AG08396 (cell line): Measurements from ENCODE around the gene COL6A3.
"Not testable (repeated sequence)": the region's sequence is repeated elsewhere in the genome, so short reads cannot be mapped to it uniquely, and the experiment has no call there.

ENCODE experiments used
- DNase-seq: peaks from one replicate; pipeline ENCODE4 v3.0.0; 2012; ENCODE audit warnings: low spot score, mixed read lengths

The COL6A3 gene

DNA sequence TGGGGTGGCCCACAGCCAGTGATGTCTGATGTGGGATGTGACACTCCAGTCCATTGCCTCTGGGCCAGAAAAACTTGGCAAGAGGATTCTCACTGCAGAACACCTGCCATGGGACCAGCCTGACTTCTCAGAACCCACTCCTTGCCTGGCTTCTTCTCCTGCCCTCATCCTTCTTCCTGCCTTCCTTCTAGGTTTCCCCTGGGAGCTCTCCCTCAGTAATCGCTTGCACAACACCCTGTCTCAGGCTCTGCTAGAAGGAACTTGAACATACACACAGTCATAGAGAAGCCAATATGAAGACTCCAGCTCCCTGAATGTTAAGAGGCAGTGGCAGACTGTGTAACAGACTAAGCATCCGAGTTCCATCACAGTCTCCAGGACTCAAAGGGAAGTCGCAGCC, 4.3 kb upstream of the COL6A3 start:
- no peak for DNase-seq

DNA sequence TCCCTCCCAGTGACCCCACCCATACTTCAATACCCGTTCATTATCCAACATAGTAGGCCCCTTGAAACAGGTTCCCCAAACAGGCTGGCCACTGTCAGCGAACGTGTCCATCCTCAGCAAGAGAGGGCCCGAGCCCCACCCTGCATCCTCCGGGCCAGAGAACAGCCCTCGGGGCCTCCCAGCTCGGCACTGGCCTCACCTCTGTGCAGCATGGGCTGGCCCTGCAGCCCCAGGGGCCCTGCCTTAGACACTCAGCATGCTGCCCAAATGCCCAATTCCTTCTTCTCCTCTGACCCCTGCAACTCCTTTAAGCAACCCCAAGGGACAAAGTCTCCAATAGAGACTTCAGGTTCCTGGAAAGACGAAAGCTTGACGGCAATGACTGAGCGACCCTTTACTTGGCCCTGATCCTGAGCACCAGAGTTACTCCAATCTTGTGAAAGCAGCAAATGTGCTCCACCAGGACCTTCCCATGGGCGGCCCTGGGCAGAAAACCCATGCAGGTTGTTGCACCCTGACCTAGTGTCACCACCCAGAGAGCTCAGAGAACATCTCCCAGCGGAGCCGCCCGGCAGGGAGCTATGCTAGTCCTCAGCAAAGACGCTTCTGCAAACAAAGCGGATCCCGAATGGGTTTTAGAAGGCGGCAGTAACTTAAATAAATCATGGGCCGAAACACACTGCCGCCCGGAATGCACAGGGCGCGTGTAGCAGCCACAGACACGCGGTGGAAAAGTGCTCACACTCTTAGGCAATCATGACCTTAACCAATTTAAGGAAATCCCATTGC, 782 bp downstream of the COL6A3 start:
- no peak for DNase-seq

DNA sequence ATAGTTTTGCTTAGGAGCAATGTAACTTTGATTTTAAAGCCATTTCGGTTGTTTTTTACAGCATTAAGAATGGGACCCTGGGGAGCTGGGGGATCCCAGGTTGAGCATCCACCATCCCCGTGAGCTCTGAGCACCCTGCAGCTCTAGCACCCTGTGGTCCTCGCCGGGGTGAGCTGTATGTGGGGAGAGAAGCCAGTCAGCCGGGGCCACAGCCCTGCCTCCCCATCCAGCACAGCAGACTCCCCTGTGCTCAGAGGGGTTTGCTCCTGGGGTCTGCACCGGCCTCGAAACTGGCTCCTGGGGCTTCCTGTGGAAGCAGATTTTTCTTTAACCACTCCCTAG, 1.3 kb downstream of the COL6A3 start:
- DNase-seq, result no peak

DNA sequence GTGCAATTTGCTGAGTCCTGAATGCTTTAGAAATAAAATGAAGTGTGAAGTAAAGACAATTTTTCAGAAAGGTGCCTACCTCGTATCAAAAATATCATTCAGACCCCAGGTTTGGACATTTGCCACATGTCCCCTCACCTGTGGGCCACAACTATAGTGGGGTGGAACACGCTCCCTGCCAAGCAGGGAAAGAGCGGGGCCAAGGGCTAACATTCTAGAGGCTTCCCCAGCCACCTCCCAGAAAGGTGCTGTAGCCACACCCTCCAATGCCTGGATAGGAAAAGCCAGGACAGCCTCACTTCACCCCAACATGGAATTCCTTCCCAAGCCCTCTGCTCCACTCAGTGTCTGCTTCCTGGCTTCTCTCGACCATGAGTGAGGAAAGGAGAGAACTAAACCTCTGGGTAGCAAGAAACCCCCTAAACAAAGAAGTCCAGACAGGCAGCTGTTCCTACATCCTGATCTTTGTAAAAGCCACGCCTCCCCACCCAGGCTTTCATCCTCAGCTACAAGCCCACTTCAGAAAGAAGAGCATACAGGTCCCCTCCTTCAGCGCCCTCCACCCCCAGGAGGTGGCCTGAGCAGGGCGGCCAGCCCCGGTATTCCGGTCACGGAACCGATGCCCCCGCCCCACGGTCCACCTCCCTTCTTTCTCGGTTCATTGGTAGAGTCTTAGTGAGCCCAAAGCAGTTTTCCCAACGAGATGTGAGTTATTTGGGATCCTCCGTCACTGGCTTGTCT, 2.1 kb downstream of the COL6A3 start:
- DNase-seq, result no peak

DNA sequence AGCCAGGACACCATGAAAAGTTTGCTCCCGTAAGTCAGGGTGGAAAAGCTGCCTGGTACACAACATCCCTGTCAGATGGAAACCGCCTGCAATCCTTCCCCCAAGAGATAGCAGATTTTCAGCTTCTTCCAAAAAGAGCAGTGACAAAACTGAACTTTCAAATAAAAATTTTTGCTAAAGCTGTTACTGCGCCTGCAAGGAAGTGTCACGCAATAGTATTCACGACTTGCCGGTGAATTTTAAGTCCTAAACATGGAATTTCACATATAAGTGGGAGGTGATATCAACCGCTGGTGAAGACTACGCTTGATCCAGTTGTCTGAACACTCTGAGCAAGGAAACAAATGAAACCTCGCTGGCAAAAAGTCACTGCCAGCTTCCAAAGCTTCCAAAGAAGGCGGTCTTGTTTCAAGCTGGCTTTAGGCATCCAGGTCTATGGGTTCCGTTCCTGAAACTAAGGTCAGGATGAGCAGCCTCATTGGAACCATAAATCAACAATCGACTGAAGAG, 2.8 kb downstream of the COL6A3 start:
- DNase-seq, result no peak

DNA sequence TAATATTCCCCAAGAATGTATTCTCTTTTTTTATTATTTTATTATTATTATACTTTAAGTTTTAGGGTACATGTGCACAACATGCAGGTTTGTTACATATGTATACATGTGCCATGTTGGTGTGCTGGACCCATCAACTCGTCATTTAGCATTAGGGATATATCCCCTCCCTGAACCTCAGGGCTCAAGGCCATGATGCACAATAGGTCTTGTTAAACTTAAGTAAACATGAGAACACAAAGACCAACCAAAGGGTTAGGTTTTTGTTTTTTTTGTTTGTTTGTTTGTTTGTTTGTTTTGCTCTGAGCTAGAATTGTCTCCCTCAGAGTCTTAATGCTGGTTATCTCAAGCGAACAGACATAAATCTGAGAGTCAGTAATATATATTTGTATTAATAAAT, 4.7 kb downstream of the COL6A3 start:
- not testable (repeated sequence) for DNase-seq

DNA sequence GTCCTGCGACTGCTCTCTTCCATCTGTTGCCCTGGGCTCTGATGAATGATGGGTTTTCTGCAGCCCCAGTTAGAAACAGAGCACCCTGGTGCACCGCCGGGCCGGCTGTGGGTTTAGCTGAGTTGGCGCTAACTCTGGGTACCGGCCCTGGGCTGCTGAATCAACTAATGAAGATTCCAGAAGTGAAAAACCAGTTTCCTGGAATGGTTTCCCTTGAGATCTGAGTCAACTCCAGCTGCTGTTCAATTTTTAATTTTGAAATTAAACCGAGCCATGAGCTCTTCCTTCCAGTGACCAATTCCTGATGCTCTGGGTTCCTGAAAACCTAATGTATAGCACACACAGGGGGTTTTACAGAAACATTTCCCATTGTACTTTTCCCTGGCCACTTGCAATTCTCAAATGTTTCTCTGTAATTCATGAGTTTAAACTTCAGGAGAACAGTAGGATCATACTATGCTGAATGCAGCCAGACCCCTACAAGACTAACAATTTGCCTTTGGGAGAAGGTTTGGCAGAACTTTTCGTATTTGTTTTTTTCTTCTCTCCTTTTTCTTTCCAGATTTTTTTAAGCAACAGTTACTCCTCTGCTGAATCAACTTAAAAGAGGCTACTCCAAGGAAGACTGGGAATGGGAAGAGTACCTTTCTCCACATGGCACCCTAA, 5.5 kb downstream of the COL6A3 start:
- DNase-seq, result no peak

DNA sequence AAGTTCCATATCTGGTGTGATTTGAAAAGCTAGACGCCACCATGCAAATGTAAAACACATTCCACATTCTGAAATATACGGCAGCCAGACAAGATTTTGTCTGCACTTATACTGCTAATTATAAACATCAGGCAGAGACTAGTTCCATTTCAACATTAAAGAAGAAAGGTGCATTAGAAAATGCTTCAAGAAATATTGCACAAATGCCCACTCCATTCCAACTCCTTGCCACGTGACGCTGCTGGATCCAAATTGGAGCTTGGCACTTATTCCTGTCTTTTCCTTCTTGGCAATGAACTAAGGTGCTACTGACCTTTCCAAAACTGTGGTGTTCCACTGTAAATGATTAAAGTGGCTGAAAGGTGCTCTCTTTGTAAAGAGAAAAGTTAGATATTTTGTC, 6.3 kb downstream of the COL6A3 start:
- no peak for DNase-seq

DNA sequence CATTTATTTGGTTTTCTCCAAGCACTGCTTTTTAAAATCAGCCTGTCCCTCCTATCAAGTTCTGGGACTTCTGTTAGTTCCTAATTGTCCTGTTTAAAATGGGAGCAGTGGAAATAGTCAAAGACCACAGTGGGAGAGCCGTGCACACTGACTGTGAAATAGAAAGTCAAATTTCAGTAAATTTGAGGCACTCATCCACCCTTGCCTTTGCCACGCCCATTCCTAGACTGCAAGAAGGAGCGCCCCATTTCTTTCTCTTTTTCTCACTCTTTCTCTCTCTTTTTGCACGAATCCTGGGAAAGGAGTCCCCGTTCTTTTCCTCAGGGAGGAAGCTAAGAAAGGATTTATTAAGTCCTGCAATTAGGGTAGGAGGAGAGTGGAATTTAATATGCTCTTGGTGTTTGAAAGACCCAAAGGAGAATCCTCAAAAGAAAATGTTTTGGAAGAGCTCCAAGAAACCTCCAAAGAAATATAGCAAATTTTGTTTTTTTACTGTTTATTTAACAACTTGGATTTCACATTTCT, 7.5 kb downstream of the COL6A3 start:
- DNase-seq, result no peak

DNA sequence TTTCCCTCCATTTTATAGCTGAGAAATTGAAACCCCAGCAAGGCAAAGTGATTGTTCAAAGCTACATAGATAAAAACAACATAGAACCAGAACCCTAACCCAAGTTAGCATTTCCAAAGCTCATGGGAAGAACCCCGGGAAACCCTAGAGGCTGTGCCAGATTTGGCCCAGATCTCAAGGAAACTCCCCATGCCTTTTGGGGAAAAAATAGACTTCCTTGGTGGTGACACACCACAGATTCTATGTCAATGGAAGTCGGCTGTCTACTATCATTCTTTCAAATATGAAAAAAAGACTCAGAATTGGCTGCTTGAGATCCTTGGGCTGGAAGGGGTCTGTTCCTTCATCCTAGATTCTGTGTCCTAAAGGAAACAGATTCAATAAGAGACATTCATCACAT, 8.4 kb downstream of the COL6A3 start:
- no peak for DNase-seq

DNA sequence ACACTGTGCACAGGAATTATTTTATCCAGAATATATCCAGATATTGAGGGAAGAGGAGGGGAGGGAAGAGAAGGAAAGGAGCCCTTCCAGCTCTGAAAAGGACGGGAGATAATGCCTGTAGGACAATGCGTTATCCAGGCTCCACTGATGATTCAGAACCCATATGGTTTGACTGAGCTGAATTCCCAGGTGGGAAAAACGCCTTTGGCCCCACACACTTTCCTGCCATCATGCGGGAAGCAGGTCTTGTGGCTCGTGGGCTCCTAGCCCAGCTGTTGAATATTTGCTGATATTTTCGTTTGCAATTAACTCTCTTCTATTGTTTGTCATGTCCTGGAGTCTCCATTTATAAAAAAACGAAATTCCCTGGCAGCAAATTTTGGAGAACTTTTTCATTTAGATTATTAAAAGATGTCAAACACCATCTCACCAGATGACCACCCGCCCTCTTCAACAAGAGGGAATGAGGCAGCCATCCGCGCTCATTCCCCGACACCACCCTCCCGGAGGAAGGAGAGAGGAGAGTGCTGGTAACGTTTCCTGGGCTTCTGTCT, 8.9 kb downstream of the COL6A3 start:
- DNase-seq, result no peak

DNA sequence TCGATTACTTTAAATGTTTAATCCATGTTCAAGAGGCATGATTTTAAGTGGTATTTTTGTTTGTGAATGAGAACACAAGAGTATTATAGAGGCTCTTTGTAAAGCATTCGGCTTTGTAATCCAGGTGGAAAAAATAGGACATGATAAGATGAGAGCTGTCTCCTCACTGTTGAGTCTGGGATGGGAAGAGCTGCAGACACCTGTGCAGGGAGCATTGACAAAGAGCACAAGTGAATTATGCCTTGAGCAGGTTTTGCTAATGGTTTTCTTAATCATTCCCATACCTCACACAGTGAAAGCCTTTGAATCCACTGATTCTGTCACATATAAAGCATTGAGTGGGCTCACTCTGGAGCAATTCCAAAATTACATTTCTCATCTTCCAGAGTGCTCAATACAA, 9.6 kb downstream of the COL6A3 start:
- no peak for DNase-seq

DNA sequence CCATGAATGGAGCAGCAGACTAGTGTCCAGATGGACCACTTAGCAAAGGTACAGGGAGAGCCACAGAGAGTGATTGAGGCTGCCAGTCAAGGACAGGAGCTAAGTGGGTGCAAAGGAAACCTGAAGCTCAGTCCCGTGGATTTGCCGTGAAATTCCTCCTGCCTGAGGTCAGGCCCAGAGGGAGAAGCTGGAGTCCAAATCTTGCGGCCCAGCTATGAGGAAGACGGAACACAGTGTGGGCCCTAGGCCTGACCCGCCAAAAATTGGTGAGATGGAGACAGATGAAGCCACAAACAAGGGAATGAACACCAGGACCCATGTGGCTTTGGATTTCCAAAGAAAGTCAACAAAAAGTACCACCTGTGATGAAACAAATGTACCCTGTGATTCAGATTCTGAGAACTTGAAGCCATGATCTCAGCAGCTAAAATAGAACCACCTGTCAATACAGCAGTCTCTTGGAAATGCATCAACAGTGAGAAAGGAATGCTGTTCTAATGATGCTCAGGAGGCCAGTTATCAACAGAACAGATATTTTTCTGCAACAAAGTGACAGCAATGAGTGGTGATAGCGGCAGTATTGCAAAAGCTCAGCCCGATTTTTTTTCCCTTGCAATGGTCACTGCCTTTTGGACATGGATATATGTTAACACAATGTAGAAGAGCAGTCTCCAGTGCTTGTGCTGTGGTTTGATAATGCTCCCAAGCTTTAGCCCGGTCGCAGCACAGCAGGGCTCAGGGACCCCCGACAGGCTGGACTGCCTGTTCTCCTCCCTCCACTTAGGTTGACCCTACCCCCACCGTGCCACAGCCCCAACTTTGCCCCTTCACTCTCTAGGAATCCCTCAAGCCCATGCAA, 10.7 kb downstream of the COL6A3 start:
- no peak for DNase-seq

DNA sequence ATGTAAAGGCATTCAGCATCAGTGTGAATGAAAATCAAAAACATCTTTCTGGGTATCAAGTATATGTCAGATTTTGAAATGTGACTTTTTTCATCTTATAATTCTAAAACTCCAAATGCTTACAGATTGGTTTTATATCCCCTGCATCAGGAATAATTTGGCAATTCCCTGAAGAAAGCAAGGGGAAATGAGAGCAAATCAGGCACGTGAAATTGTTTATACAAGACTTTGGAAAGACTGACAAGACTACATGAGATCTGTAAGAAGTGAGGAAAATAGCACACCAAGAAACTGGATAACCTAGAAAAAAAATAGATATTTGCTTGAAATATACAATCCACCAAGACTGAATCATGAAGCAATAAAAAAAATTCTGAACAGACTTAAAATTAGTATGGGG, 13.8 kb downstream of the COL6A3 start:
- no peak for DNase-seq

DNA sequence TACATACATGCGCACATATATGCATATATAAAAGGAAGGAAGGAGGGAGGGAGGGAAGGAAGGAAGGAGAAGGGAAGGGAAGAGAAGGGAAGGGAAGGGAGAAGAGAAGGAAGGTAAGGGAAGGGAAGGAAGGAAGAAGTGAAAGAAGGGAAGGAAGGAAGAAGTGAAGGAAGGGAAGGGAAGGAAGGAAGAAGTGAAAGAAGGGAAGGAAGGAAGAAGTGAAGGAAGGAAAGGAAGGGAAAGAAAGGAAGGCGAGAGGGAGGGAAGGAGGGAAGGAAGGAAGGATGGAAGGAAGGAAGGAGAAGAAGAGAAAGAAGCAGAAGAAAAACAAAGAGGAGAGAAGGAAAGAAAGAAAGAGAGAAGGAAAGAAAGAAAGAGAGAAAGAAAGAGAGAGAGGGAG, 16.9 kb downstream of the COL6A3 start:
- no peak for DNase-seq

DNA sequence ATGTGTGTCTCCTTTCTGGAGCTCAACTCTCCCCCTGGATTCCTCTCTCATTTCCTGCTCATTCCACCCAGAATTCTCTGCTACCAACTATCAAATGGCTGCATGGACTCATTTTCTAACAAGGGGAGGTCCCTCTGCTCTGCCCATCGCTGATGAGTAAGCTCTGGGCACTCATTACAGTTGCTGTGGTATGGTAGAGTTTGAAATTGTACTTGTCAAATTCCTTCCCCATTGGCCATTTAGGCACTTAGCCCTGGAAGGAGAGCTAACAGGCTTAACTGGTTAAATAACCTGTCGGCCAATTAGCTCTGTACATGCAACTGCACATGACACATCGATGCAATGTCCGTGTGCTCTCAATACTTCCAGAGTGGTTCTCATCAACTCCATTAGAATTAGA, 20.4 kb downstream of the COL6A3 start:
- no peak for DNase-seq

DNA sequence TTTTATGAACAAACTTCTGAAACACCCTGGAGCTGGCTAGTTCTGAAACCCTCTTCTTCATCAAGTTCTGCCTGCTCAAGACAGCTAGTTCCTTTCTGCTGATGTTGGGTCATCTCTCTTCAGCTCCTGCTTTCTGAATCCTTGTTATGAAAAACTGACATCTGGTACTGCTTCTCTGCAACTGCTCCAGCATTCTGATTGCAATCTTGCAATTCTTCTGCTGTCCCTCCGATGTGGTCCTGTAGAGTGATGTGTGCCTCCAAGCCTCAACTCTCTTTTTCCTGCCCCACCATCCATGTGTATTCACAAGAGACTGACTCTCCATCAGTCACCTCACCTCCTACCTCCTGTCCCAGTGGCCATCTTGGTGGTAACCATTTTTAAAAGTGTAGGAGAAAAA, 21.8 kb downstream of the COL6A3 start:
- no peak for DNase-seq

DNA sequence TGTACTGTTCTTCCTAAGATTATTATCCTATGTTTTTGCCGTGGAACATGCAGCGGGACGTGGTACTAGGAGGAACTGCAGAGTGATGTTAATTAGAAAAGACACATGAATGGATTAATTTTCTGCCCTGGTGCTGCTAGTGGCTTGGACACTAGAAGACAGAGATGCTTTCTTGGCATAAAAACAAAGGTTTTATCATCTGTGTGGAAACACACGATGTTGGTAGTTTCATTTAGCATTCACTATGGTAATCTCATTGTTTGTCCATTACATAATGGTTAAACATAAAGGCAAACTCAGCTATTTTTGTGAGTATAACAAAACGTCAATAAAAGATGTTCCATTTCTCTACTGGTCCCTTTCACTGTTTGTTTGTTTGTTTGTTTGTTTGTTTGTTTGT, 22.8 kb downstream of the COL6A3 start:
- DNase-seq, result no peak

DNA sequence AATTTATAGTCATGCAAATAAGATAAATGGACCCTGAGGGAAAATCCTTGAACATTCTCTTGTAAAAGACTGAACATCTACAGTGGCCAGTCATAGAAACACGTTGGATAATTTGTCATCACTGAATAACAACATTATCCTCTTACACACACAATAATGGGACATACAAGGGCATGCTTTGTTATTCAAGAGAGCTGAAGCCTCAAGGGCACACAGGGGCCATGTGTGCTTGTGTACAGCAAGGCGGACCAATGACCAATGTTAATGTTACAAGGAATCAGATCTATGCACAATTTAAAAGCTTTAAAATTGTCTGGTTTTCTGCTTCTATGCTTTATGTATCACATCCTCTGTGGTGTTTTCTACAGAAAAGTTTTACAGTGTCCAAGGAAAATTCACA, 23.7 kb downstream of the COL6A3 start:
- no peak for DNase-seq

DNA sequence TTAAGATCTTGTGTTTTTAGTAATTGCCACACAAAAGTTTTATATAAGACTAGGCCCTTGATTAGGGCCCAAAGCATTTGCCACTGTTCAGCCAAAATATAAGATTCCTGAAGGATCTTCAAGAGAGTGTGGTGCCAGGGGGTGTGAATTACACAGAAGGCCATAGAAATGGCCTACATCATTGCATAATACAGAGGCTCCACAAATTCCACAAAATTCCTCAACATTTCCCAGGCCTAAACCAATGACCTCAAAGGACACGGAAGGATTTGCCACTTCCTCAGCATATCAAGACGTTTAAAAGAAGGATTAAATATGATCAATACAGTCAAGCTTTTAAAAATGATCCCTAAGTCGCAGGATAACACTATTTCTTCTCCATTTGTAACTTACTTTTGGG, 24.1 kb downstream of the COL6A3 start:
- DNase-seq, result no peak

DNA sequence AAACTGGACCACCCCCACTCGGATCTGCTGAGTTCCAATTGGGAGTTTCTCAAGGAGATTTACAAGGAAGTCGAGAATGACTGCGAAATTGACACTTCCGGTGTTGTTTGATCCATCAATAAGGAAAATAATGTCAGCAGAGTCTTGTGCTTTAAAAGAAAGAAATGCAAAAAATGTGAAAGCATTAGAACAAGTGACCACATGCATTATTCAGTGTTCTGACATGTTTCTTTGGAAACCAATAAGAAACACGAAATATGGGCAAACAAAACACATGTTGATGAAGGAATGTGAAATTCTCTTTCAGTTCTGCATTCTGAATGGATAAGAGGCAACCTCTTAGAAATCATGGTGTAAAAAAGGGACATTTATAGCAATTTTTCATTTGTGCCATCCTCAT, 25.9 kb downstream of the COL6A3 start:
- no peak for DNase-seq

DNA sequence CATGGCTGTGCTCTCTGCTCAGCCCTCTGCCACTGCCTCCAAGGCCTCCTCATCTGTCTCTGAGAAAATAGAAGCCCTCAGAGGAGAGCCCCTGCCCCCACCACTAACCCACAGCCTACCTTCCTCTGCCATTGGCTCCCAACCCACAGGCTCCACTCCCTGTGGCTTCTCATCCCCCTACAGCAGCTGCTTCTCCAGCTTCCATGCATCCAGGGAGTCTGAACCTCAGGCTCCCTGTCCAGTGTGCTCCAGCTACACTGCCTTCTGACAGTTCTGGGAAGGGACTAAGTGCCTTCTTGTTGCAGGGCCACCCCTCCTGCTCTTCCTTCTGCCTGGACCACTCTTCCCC, 29.3 kb downstream of the COL6A3 start:
- DNase-seq, result no peak
